Hepatocyte (in vitro differentiated cells): Measurements from ENCODE around the gene ZNF41.
"Not testable (repeated sequence)": the region's sequence is repeated elsewhere in the genome, so short reads cannot be mapped to it uniquely, and the experiment has no call there.

Source experiments
- CTCF ChIP-seq: fragments of 200-600 bp; sonication (generic); IDR thresholded peaks from 2 replicates; pipeline ENCODE4 v1.5.1; 2016; ENCODE audit warnings: antibody characterized with exemption, mild to moderate bottlenecking; ENCODE audit not compliant: poor library complexity
- EZH2phosphoT487 ChIP-seq: fragments of 200-600 bp; sonication (generic); IDR thresholded peaks from one replicate; pipeline ENCODE4 v1.6.1; 2018; ENCODE audit warnings: antibody characterized with exemption, mild to moderate bottlenecking, low read depth, moderate library complexity; ENCODE audit not compliant: unreplicated experiment, severe bottlenecking

- not testable (repeated sequence) for TF ChIP-seq CTCF, EZH2phosphoT487
These were observed 30.3 kb upstream of the ZNF41 start for GRCh38 chrX:47513034-47513965.
